Measurements from ENCODE around the gene DOHH. TPM values are rescaled to one million over a fixed set of nuclear protein-coding genes. Genes with fewer than 3 reads are reported as not detected.

DOHH gene
- total RNA-seq, 1 experiment from 2014 or later: 51.4 TPM

DNA sequence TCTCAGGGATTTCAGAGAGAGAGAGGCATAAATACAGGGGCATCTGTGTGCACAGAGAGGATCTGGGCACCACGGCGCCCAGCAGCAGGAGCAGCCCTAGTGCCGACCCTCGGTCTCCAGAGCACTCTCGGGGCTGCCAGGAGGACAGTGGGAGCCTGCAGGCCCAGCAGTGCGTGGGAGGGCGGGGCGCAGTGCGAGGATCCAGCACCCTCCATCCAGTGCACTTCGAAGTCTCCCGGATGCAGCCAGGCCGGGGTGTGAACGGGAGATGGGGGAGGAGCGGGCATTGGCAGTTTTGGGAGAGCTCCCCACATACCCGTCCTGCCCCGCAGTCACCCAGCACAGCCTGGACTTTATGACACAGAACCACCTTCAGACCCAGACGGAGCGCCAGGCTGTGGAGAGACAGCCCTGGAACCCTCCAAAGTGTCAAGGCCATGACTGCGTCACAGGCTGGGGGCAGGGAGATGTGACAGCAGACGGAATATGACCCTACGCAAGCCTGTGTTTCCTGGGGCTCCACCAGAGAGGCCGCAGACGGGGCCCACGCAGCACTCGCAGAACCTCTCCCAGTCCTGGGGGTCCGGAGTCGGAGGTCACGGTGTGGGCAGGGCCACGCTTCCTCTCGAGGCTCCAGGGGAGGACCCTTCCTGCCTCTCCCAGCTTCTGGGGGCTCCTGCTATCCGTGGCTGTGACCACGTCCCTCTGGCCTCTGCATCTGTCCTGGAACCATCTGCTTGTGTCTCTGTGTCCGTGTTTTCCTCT lies 23.8 kb upstream of the DOHH start:
- no peak for ATAC-seq
- no peaks in the 10 kb centered on the region for H3K27me3 ChIP-seq (ENCODE audit: low read length)
- no peak overlapping the region for H3K4me2 ChIP-seq (ENCODE audit: low read length)
- no peak overlapping the region for H3K4me3 ChIP-seq (ENCODE audit: low read length)
- no peak overlapping the region for H2AFZ ChIP-seq (ENCODE audit: low read length)
- CTCF ChIA-PET: no interaction called here
- peaks cover 3% of the 10 kb centered on the region; the same call in 1 of the 2 replicates for H4K20me1 ChIP-seq (ENCODE audit: low read length)
- BruUV-seq (replicated peaks): no TSS peak
- POLR2A ChIA-PET (ENCODE audit: unreplicated experiment): no interaction called here
- DNase-seq: no peak
- no peaks in the 10 kb centered on the region; the same call in 1 of the 2 replicates for H3K36me3 ChIP-seq (ENCODE audit: low read depth, low read length)
- H3K9ac ChIP-seq (ENCODE audit: low read length): no peak overlapping the region
- intact Hi-C loops (cut with micrococcal nuclease): no loop called here
- no peaks in the 10 kb centered on the region for H3F3A ChIP-seq (ENCODE audit: low read length, unreplicated experiment)
- TF ChIP-seq EZH2 (IDR thresholded peaks at IDR 0.05; ENCODE audit: low read length, unreplicated experiment) (no peak), EZH2phosphoT487 (IDR thresholded peaks at IDR 0.05; ENCODE audit: borderline replicate concordance, low read length) (no peak)
- TF ChIP-seq, protein P1, sequence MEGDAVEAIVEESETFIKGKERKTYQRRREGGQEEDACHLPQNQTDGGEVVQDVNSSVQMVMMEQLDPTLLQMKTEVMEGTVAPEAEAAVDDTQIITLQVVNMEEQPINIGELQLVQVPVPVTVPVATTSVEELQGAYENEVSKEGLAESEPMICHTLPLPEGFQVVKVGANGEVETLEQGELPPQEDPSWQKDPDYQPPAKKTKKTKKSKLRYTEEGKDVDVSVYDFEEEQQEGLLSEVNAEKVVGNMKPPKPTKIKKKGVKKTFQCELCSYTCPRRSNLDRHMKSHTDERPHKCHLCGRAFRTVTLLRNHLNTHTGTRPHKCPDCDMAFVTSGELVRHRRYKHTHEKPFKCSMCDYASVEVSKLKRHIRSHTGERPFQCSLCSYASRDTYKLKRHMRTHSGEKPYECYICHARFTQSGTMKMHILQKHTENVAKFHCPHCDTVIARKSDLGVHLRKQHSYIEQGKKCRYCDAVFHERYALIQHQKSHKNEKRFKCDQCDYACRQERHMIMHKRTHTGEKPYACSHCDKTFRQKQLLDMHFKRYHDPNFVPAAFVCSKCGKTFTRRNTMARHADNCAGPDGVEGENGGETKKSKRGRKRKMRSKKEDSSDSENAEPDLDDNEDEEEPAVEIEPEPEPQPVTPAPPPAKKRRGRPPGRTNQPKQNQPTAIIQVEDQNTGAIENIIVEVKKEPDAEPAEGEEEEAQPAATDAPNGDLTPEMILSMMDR (conservative IDR thresholded peaks at IDR 0.05; ENCODE audit: low read depth, low read length): no peak
- H3K9me2 ChIP-seq (replicated peaks; ENCODE audit: low read length): no peaks in the 10 kb centered on the region
- peaks cover 27% of the 10 kb centered on the region for H3K79me2 ChIP-seq (ENCODE audit: low read length)
- H3K9me3 ChIP-seq (ENCODE audit: low read length): no peaks in the 10 kb centered on the region
- H3K27ac ChIP-seq (ENCODE audit: low read length): no peak overlapping the region
- H3K4me1 ChIP-seq (ENCODE audit: insufficient read depth, low read length): no peaks in the 10 kb centered on the region

GRCh38 chr19:3523361-3524077 lies 23.0 kb upstream of the DOHH start:
- POLR2A ChIA-PET (ENCODE audit: unreplicated experiment): no interaction called here

More at GRCh38 chr19:3523361-3524077, 23.0 kb upstream of the DOHH start:
- BruUV-seq (replicated peaks): no TSS peak
- CTCF ChIA-PET: no interaction called here
- Histone ChIP-seq H3K36me3 (ENCODE audit: low read depth, low read length) (no peaks in the 10 kb centered on the region; the same call in 1 of the 2 replicates), H3K79me2 (ENCODE audit: low read length) (peaks cover 35% of the 10 kb centered on the region), H2AFZ (ENCODE audit: low read length) (no peak overlapping the region), H3K27me3 (ENCODE audit: low read length) (no peaks in the 10 kb centered on the region), H3K4me2 (ENCODE audit: low read length) (no peak overlapping the region), H3K9me3 (ENCODE audit: low read length) (no peaks in the 10 kb centered on the region), H3K4me1 (ENCODE audit: insufficient read depth, low read length) (no peaks in the 10 kb centered on the region), H3K9ac (ENCODE audit: low read length) (no peak overlapping the region), H3K4me3 (ENCODE audit: low read length) (no peak overlapping the region), H4K20me1 (ENCODE audit: low read length) (peaks cover 3% of the 10 kb centered on the region; the same call in 1 of the 2 replicates), H3K9me2 (replicated peaks; ENCODE audit: low read length) (no peaks in the 10 kb centered on the region), H3F3A (ENCODE audit: low read length, unreplicated experiment) (no peaks in the 10 kb centered on the region), H3K27ac (ENCODE audit: low read length) (no peak overlapping the region)
- TF ChIP-seq EZH2phosphoT487 (IDR thresholded peaks at IDR 0.05; ENCODE audit: borderline replicate concordance, low read length) (no peak), EZH2 (IDR thresholded peaks at IDR 0.05; ENCODE audit: low read length, unreplicated experiment) (no peak)
- TF ChIP-seq, protein P1 (conservative IDR thresholded peaks at IDR 0.05; ENCODE audit: low read depth, low read length): no peak
- ATAC-seq: no peak
- no peak for DNase-seq
- intact Hi-C loops (cut with micrococcal nuclease): no loop called here

Measured in PC-3 (cell line).